ENCODE data around the gene CDS1. TPM values are rescaled to one million over a fixed set of nuclear protein-coding genes. Genes with fewer than 3 reads are reported as not detected.

The CDS1 gene
- total RNA-seq, 2 donors from 2014 or later: 0.27 to 0.63 TPM

GRCh38 chr4:84688605-84689004 lies 105.7 kb downstream of the CDS1 start:
- no peak for ATAC-seq (ENCODE audit: insufficient number of reproducible peaks, low FRiP score, low read depth)
- H3K9me3 ChIP-seq: no peaks in the 10 kb centered on the region

GRCh38 chr4:84689197-84689596 lies 106.3 kb downstream of the CDS1 start:
- no peaks in the 10 kb centered on the region for H3K9me3 ChIP-seq
- ATAC-seq (ENCODE audit: insufficient number of reproducible peaks, low FRiP score, low read depth): no peak
- H3K36me3 ChIP-seq: peaks cover 13% of the 10 kb centered on the region
- no peak for DNase-seq (ENCODE audit: low spot score)
- peaks cover 0 to 11% of the 10 kb centered on the region in 2 donors for H3K4me1 ChIP-seq (ENCODE audit: control insufficient read depth in 1 of 2, low read depth in 2 of 2)
- no peaks in the 10 kb centered on the region for H3K27me3 ChIP-seq (replicated peaks; ENCODE audit: insufficient read depth)
- H3K4me3 ChIP-seq: no peak overlapping the region
- no peak overlapping the region for H3K27ac ChIP-seq
- no peak for TF ChIP-seq CTCF (IDR thresholded peaks at IDR 0.05)

More at GRCh38 chr4:84688605-84689004, 105.7 kb downstream of the CDS1 start:
- peaks cover 0 to 11% of the 10 kb centered on the region in 2 donors for H3K4me1 ChIP-seq (ENCODE audit: control insufficient read depth in 1 of 2, low read depth in 2 of 2)
- no peak overlapping the region for H3K27ac ChIP-seq
- no peak overlapping the region for H3K4me3 ChIP-seq
- H3K27me3 ChIP-seq (replicated peaks; ENCODE audit: insufficient read depth): no peaks in the 10 kb centered on the region
- DNase-seq (ENCODE audit: low spot score): no peak
- no peak for TF ChIP-seq CTCF (IDR thresholded peaks at IDR 0.05)
- peaks cover 13% of the 10 kb centered on the region for H3K36me3 ChIP-seq

- no peaks in the 10 kb centered on the region for H3K27me3 ChIP-seq (replicated peaks; ENCODE audit: insufficient read depth)
- ATAC-seq (ENCODE audit: insufficient number of reproducible peaks, low FRiP score, low read depth) (no peak), DNase-seq (ENCODE audit: low spot score) (no peak)
- no peak overlapping the region for H3K4me3 ChIP-seq
- TF ChIP-seq CTCF (IDR thresholded peaks at IDR 0.05): no peak
- H3K27ac ChIP-seq: no peak overlapping the region
- no peaks in the 10 kb centered on the region for H3K9me3 ChIP-seq
- H3K4me1 ChIP-seq (ENCODE audit: control insufficient read depth in 1 of 2, low read depth in 2 of 2): peaks cover 0 to 11% of the 10 kb centered on the region in 2 donors
- peaks cover 15% of the 10 kb centered on the region for H3K36me3 ChIP-seq
Measured at GRCh38 chr4:84690481-84690880, 107.6 kb downstream of the CDS1 start.

GRCh38 chr4:84691170-84691691 lies 108.3 kb downstream of the CDS1 start:
- no peak for DNase-seq (ENCODE audit: low spot score)
- ATAC-seq (ENCODE audit: insufficient number of reproducible peaks, low FRiP score, low read depth): peak; percentile 63
- no peak for TF ChIP-seq CTCF (IDR thresholded peaks at IDR 0.05)
- H3K4me1 ChIP-seq (ENCODE audit: control insufficient read depth in 1 of 2, low read depth in 2 of 2): peaks cover 0 to 11% of the 10 kb centered on the region in 2 donors
- H3K27me3 ChIP-seq (replicated peaks; ENCODE audit: insufficient read depth): no peaks in the 10 kb centered on the region
- no peaks in the 10 kb centered on the region for H3K9me3 ChIP-seq
- no peak overlapping the region for H3K4me3 ChIP-seq
- H3K36me3 ChIP-seq: peaks cover 22% of the 10 kb centered on the region
- H3K27ac ChIP-seq: no peak overlapping the region

GRCh38 chr4:84691800-84692199 lies 108.9 kb downstream of the CDS1 start:
- no peak for TF ChIP-seq CTCF (IDR thresholded peaks at IDR 0.05)
- H3K4me3 ChIP-seq: no peak overlapping the region
- H3K27me3 ChIP-seq (replicated peaks; ENCODE audit: insufficient read depth): no peaks in the 10 kb centered on the region
- H3K9me3 ChIP-seq: no peaks in the 10 kb centered on the region
- H3K36me3 ChIP-seq: peaks cover 25% of the 10 kb centered on the region
- no peak overlapping the region for H3K27ac ChIP-seq
- DNase-seq (ENCODE audit: low spot score): no peak
- H3K4me1 ChIP-seq (ENCODE audit: control insufficient read depth in 1 of 2, low read depth in 2 of 2): peaks cover 0 to 11% of the 10 kb centered on the region in 2 donors
- no peak for ATAC-seq (ENCODE audit: insufficient number of reproducible peaks, low FRiP score, low read depth)

Measured in thoracic aorta (tissue), 2 donors.